ENCODE data around the gene KIAA0930.
"Not testable (repeated sequence)": the region's sequence is repeated elsewhere in the genome, so short reads cannot be mapped to it uniquely, and the experiment has no call there.

Gene KIAA0930

DNA sequence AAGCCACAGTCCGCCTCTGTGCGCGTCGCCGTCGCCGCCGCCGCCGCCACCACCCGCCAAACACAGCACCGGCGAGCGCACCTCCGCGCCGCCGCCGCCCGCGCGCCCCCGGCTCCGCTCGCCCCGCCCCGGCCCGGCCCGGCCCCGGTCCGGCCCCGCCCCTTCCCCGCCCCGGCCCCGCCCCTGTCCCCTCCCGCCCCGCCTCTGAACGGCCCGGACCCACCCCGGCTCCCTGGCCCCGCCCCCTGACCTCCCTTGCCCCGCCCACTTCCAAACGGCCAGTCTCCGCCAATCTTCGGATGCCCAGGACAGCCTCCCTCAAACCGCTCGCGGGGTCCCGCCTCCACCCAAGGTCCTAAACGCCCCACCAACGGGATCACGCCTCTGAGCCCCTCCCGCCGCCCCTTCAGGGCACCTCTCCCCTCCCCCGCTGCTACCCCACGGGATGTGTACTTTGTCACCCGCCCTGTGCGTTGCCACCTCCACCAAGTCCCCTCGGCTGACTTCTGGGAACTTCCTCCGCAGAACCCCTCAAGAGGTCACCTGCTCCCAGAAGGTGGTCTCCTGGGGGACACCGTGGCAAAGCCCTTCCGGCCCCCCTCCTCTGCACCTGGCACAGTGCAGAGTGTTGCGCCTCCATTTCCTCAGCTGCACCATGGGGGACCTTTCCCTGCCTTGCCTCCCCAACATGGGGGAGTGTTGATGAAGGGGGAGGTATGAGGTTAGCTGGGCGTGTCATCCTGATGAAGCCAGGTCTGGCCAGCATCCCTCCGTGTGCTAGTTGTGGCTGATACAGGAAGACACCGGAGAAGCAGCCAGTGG is at the start of gene KIAA0930:
KIAA0930 (minus strand) TSS at position 85 of the 822 bp plus-strand sequence. CDS start 191 bp downstream, outside the sequence.
- no peak for DNase-seq

DNA sequence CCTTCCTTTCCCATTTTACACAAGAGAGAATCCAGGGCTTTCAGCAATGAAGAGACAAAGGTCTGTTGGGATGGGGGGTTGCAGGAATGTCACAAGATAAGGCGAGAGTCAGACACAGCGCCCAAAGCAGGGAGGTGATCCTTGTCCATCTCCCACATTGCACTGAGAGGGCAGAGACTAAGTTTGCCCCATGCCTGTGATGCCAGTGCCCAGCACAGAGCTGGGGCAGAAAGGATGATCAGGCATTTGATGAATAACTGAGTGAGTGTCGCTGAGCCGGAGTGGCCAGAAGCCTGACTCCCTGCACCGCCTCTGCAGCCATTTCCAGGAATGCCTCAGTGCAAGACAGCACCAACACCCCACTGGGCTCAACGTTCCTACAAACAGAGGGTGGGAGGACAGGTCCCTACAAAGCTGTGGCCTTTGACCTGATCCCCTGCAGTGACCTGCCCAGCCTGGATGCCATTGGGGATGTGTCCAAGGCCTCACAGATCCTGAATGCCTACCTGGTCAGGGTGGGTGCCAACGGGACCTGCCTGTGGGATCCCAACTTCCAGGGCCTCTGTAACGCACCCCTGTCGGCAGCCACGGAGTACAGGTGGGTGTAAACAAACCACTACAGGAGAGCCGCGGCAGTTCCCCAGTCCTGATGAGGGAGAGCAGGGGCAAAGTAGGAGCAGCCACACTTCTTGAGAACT is 46.3 kb upstream of the KIAA0930 start:
- DNase-seq: no peak

DNA sequence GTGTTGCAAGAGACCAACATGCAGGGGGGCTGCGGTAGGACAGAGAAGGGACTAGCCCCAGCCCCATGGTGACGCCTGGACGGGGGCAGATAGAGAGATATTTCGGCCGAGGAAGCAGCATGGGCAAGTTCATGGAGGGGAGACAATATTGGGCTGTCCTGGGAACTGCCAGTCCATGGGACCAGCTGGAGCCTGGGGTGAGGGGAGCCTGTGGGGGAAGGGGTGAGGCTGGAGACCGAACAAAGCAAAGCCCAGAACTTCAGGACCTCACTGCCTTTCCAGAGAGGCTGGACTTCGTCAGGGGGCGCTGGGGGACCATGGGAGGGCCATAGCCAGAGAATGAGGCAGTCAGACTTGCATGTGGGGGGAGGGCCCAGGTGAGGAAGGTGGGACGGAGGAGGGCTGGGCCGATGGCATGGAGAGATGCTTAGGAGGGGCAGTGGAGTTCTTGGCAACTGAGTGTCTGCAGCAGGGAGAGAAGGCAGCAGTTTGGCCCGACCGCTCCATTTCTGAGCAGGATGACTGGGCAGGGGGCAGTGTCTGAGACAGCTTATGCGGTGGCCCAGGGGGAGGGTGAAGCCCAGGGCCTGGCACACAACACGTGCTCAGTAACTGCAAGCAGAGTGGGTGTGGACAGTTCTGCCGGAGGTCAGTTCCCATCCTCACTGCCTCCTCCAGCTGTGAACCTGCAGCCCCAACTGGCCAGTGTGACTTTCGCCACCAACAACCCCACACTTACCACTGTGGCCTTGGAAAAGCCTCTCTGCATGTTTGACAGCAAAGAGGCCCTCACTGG is 44.8 kb upstream of the KIAA0930 start:
- DNase-seq: no peak

DNA sequence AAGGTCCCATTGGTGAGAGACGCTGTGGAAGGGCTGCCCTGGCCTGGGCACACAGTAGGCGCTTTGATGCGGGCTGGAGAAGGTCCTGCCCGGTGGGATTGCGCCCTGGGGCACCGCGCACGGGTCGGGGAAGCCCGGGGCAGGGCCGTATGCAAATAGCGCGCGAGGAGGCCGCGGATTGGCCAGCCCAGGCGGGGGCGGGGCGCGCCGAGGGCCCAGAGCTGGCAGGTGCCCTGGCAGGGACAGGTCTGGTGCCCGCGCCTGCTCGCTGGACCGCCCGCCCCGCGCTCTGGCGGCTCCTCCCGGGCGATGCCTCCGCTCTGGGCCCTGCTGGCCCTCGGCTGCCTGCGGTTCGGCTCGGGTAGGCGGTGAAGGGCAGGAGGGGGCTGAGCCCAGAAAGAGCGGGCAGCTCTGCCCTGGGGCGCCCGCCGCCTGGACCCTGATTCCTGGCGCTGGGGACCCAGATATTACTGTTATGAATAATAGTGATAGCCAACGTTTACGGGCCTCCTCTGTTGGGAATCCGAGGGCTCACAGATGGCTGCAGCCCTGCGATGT is 44.1 kb upstream of the KIAA0930 start, which contains the start of gene UPK3A:
UPK3A (plus strand) TSS at position 245 of the 558 bp plus-strand sequence; CDS start at position 310, 65 bp downstream.
- no peak for DNase-seq

DNA sequence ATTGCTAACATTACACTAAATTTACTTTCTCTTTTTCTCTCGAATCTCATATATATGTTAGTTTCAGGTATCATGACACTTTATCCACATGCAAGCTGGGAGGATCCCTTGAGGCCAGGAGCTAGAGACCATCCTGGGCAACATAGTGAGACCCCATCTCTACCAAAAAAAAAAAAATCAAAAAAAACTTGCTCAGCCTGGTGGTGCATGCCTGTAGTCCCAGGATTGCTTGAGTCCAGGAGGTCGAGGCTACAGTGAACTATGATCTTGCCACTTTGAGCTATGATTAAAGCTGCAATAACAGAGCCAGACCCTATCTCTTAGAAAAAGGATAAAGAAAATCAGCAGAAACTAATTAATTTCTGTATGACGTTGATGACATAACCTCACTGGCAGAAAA is 40.3 kb upstream of the KIAA0930 start:
- DNase-seq: no peak

DNA sequence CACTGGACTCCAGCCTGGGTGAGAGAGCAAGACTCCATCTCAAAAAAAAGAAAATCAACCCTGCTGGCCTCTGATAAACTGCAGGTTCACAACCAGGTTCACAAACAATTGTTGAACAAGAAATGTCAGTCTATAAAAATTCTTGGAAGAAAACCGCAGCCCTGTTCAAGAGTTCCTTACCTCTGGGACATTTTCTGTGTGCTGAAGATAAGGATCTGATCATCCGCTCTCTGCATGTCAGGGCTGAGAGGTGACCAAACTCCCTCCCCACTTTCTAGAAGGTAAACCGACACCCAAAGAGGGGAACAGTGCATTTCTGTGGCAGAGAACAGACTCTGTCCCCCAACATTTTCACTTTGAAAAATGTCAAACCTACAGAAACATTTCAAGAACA is 39.9 kb upstream of the KIAA0930 start:
- no peak for DNase-seq

DNA sequence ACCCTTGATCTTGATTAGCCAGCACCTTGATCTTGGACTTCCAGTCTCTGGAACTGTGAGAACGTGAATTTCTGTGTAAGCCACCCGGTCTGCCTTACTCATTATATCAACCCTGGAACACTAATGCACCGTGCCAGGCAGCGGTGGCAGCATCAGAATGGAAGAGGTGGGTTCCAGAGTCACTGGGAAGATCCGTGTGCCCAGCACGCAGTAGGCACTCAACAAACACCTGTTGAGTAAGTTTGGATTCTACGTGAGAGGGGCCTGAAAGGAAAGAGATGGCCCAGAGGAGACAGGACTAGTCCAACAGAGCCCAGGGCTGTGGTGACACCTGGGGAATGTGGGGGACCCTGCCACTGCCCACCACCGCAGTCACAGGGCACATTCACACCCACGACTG is 37.4 kb upstream of the KIAA0930 start:
- no peak for DNase-seq

DNA sequence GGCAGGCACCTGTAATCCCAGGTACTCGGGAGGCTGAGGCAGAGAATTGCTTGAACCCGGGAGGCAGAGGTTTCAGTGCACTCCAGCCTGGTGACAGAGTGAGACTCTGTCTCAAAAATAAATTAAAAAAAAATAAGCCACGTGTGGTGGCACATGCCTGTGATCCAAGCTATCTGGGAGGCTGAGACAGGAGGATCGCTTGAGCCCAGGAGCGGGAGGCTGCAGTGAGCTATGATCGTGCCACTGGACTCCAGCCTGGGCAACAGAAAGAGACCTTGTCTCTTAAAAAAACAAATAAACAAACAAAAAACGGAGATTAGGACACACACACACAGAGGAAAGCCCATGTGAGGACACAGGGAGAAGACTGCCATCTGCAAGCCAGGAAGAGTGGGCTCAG is 37.0 kb upstream of the KIAA0930 start:
- DNase-seq: not testable (repeated sequence)

DNA sequence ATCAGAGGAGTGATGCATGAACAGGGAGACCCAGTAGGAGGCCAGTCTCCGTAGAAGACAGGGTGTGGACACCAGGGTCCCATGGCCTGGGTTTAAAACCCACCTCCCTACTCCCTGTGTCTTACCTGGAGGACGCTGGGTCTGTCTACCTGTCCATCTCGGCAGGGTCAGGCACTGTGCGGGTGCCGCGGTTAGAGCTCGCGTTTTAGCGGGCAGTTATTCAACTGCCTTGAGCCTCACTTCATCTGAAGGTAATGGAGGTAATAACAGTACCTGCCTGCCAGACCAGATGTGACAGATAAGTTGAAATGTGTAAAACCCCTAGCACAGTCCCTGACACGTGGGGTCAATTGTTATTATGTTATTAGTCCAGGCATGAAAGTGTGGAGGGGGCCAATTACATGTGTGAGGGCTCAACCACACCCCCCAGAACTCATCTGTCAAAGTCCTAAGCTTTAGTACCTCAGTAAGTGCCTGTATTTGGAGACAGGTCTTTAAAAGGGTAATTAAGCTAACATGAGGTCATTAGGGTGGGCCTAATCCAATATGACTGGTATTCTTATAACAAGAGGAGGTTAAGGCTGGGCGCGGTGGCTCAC is 35.9 kb upstream of the KIAA0930 start:
- no peak for DNase-seq

DNA sequence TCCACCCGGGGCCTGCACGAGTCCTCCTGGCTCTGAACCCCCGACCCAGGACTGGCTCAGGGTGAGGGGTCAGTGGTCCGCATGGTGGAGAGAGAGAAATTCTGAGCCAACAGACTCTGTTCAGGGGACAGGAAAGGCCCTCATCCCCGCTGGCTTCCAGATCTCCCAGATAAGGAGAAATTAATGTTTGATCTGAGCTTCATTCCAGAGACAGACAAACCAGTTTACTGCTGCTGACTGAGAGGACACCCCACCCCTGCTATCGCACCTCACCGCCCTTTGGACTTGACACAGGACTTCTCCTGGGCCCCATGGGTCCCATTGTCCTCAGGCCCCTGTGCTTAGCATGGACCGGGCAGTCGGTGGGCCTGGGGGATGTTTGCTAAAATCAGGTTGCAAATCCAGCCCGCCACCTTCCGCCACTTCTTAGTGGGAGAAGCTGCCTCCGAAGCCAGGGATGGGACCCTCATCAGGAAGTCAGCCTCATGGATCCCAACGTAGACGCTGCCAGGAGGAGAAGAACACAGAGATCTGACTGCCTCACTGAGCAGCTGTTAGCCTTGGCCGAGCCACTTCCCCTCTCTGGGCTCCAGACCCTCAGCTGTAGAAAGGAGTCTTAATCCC is 32.9 kb upstream of the KIAA0930 start:
- no peak for DNase-seq

DNA sequence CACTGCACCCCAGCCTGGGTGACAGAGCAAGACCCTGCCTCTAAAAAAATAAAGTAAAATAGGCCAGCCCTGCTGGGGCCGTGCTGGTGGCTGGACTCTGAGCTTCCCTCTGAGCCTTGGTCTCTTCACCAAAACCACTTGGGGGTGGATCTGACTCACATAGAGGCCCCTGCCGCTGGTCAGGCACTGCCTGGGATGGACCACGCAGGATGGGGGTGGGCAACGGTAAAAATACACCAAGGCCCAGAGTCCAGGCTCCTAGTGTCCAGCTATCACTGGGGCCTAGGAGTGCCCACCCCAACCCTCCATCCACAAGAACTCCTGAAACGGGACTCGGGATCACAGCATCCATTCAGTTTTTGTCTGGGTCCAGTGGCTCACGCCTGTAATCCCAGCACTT is 31.8 kb upstream of the KIAA0930 start:
- DNase-seq: no peak

DNA sequence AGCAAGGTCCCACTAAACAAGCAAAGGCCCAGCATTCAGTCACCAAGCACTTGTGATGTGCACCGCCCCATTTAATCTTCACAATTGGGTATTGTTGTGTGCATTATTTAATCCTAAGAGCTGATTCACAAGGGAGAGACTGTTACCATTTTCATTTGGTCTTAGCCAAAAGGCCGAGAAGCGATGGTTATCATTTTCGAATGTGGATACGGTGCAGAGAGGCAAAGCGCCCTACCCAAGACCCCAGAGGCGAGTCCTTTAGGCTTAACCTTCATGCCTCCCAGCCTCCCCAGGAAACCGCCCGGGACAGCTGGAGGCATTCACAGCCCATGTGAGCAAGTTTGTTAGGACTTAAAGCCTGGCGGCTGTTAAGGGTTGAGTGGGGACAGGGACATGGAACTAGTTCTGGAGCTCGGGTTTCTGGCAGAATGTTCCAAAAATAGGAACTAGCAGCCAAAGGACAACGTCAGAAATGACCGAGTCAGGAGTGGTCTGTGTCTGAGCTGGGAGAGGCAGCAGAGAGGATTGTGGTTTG is 31.0 kb upstream of the KIAA0930 start:
- DNase-seq: no peak

DNA sequence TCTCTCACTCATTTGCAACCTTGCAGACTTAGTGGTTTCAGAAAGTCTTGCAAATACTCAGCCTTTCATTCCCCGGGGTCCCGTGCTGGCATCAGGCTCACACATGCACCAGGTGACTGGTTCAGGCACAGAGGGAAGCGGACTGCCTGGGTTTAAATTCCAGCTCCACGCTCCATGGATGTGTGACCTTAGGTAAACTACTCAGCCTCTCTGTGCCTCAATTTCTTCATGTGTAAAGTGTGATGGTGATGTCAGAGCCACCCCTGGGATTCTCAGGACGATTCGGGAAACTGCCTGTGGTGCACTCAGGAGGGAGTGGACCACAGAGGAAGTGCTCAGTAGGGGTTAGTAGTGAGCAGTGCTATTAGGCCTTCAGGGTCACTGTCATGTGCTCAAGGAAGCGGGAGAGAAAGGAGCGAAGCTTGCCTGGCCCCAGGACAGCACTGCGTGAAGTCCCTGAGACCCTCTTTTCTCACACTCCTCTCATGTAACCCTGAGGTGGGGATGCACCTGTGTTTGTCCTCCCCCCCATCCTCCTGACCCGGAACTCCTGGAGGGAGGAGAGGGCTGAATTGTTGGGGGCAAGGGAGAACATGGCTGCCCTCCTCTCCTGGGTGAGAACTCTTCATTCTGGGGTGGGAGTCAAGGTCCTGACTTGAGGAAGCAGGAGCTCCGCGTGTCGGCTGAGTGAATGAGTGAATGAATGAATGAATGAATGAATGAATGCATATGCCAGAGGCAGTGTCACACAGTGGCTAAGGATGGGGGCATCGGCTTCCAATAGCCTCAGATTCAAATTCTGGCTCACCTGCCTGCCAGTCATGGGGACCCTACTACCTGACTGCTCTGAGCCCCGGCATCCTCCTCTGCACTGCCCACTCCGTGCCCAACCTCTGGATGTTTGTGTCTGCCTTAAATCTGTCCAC is 29.7 kb upstream of the KIAA0930 start:
- DNase-seq: no peak

DNA sequence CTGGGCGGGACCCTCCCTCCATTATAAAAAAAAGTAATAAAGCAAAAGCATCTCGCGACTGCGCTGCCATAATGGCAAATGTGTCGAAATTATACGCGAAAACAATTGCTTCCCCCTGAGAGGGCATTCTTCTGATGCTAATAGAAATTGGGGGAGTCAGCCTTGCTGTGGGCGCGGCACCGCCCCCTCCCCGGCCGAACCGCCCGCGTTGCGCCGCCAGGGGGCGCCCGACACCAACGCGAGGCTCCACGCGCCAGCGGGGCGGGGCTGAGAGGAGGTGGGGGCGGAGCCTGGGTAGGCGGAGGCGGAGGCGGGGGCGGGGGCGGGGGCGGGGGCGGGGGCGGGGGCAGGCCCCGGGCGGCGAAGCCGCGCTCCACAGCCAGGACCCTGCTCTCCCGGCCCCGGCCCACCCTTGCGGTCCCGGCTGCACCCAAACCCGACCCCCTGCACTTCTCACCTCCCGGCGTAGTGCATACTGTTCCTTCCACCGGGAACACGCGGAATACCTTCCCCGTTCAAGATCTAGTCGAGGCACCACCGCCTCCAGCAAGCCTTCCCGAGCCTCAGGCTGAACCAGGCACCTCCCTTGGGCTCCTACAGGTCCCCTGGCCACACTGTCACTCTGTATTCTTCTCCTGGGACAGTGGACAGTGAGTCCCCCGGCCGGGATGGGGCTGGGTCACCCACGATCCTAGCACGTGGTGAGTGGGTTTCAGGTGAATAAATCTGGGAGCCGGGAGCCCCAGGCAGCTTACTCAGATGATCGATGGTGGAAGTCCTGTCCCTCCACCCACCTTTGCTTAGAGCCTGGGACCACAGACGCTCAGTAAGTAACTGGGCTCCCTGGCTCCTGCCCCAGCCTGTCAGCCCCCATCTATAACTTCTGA is 28.5 kb upstream of the KIAA0930 start:
- DNase-seq: no peak

DNA sequence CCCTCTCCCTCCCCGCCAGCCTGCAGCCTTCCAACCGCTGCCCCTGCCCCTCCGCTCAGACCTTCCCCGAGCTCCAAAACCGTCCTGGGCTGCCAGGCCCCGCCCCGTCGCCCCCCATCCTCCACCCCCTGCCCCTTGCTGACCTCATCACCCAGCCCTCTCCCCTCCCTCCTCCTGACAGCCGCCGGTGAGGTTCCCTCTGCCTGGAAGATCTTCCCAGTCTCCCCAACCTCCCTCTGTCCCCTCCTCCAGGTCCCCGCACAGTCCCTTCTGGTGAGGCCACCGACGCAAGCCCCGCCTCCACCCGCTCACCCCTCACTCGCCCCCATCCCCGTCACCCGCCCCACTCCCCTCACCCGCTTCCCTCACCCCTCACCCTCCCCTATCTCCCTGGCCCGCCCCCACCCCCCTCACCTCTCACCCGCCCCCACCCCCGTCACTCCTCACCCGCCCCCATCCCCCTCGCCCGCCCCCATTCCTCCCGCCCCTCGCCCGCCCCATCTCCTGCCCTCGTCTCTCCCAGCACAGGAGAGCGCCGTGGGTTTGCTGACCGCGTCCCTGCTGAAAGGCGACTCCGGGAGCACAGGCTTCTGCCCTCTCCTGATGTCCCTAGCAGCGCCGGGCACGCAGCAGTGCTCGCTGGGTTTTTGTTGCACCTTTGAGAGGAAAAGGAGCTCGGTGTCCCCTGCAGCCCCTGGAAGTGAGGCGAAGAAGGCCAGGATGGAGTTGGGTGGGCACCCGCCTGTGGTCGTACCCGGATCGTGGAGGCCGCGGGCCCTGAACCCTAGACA is 27.7 kb upstream of the KIAA0930 start:
- DNase-seq: no peak

DNA sequence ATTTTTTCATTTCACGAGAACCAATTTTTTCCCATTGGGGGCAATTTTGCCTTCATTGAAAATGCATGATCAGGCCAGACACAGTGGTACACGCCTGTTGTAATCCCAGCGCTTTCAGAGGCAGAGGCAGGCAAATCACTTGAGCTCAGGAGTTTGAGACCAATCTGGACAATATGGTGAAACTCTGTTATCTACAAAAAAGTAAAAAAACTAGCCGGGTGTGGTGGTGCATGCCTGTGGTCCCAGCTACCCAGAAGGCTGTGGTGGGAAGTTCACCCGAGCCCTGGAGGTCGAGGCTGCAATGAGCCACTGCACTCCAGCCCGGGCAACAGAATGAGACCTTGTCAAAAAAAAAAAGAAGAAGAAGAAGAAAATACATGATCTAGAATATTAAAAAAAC is 24.8 kb upstream of the KIAA0930 start:
- no peak for DNase-seq

DNA sequence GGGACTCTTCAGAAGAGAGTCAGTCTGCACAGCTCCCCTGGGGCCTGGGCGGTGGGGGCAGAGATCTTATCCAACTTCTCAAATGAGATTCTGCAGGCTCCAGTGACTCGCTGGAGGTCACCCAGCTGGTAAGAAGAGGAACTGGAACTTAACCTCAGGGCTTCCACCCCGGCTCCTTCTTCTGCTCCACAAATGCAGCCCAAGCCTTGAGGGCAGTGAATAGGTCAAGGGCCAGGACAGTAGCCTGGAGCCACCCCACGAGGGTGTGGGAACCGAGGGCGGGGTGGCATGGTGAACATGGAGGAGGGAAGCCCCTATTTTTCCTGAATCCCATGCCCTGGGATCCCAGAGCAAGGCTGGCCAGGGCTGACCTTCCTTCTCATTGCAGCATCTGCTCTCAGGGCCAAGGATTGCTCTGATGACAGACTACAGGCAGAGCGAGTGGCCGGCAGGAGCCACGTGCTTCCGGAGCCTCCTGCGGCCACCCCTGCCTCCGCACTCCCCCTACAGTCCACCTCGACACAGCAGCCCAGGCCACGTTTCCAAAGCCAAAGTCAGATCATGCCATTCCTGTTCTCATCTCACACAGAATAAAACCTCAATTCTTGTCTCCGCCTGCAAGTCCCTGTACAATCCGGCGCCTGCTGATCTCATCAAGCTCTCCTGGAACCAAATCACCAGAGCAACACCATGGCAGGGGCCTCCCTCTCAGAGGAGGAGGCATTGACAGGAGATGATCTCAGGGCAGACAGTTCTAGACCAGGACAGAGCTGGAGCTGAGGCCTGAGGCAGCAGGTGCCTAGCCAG is 23.0 kb upstream of the KIAA0930 start:
- DNase-seq: no peak

DNA sequence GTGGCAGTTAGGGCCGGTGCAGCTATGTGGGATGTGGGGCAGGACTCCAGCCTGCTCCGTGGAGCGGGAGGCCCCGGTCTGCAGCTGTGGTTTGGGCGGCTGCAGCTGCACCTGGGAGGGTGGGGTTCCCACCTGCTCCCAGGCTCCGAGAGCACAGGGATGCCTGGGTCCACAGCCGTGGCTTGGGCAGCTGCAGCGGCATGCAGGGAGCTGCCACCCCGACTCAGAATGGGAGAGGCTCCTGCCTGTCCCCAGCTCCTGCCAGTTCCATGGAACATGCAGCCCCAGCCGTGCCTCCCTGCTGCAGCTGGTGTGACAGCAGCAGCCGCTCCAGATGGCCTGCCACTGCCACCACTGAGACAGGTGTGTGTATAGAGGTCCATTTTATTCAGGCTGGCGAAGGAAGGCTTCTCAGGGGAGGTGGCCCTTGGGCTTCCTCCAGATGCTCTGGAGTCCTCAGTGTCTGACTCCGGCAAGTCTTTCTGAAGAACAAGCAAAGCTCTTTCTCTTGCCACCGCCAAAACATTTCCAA is 22.3 kb upstream of the KIAA0930 start:
- DNase-seq: no peak

Measured in cortex of kidney (tissue), 1 donor.